CD1c-positive myeloid dendritic cell (primary cell): ENCODE measurements around the gene TMEM86B.
A peak's percentile ranks its signal among the peaks of the same experiment; 100 is the strongest.

Experiments
- DNase-seq: peaks from one replicate; pipeline ENCODE4 v3.0.0-alpha.2; 2016; ENCODE audit errors: extremely low spot score

The TMEM86B gene

DNA sequence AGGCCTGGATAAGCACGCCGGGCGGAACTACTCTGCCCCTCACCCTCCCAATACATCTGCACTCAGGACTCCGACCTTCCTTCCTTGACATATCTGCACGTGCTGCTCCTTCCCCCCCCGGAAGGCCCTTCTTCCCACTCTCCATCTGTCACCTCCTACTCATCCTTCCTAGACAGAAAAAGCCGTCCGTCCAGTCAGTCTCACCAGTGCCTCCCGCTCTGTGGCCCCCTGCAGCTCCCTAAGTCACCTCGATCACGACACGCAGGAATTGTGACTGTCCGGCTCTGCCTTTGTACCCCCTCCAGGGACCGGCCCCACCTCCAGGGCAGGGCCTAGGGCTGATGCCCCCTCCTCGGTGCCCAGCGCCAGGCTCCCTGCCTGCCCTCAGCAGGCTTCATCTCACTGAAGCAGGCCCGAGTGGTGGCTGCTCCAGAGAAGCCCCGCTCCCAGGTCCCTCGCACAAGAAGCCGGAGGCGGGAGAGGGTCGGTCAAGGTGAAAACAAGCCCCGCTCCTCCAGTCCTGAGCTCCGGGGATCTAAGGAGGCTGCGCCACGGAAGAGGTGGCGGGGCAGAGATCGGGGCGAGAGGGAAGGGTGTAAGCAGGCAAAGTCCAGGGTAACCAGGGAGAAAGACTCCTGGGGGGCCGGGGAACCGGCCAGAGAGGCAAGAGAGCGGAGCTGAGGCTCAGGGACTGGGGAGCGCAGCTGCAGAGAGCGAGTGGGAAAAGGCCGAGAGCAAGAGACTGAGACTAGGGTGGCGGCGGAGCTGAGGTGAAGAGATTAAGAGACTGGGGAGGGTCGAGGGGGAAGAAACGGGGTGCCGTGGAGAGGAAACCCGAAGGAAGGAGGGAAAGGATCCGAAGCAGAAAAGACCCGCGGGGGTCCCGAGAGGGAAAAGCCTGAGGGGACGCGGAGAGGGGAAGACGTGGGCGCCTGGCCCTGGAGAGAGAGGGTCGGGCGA, 29.2 kb upstream of the TMEM86B start:
- peak; percentile 46 for DNase-seq

GRCh38 chr19:55256562-55257460, 28.2 kb upstream of the TMEM86B start:
- DNase-seq, result peak; percentile 11

GRCh38 chr19:55255618-55256423, 27.3 kb upstream of the TMEM86B start:
- peak; percentile 41 for DNase-seq

DNA sequence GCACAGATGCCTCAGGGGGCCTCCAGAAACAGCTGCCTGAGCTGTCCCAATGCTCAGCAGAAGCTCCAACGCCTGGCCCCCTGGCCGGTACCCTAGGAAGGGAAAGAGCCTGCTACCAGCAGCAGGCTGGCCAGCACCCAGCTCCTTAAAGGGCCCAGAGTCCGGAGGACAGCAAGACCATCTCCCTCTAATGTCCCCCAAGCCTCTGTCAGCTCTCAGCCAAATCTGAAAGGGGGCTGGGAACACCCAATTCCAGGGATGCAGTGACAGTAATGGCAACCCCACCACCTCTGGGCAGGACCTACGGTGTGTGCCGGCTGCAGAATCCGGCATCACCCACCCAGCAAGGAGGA, 26.0 kb upstream of the TMEM86B start:
- DNase-seq, result peak; percentile 1

DNA sequence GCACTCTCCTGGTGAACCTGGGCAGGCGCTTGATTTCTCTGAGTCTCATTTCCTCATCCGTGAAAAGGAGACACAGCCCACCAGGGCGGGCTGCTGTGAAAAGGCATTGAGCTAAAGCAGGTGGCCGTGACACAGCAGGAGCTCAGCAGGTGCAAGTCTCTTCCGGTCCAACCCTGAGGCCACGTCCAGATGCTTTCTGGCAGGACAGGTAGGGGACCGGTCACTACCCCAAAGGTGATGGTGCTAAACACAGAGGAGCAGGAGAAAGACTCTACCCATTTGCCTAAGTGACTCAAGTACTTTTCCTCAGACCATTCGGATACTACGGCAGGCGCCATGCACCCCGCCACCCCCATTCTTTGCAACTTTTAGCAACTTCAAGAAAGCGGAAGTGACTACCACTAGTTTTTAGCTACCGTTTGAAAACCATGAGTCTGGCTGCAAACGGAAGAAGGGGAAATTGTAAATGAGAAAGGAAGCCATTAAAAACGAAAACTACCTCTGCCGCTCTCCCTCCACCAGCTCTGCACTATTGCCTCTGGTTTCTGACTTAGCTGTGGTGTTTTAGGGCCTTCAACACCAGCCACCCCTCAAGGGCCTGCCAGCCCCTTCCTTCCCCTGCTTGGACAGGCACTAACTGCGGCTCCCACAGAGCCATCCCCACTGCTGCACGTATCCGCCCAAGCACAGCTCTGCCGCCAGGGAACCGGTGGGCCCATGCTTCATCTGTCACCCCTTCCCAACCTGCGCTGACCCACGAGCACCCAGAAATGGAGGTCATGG, 25.5 kb upstream of the TMEM86B start:
- DNase-seq, result peak; percentile 89

DNA sequence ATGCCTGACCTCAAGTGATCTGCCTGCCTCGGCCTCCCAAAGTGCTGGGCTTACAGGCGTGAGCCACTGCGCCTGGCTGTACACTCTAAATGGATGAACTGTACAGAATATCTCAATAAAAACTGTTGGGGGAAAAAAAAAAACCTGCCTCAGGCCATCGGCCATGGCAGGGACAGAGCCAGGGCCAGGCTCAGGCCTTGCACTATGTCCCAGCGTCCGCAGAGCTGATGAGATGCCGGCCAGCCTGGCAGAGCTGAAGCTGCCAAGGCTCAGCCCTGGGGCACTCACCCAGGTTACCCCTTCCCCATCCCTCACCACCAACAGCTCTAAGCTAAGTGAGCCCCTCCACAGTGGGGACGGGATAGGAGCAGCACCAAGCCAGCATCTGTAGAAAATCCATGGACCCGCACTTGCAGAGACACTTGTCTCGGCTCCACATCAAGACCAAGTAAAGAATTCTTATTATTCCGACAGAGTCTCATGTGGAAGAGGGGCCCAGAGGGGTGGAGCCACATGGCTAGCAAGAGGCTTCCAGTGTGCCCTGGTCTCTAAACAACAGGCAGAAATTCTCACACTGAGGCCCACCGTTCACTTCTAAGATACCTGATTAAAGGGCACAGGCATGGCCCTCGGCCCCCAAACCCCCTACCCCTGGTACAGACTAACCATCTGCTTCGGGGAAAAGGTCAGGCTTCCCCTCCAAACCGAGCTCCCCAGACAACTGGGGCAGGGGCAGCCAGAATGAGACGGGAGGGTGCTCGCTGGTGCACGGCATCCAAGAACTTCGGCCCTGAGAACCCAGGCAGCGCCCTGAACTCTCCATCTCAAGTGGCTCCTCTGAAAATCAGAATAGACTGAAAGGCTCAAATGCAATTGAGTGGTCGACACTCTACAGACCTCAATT, 24.4 kb upstream of the TMEM86B start:
- no peak for DNase-seq

GRCh38 chr19:55251341-55252081, 22.9 kb upstream of the TMEM86B start:
- DNase-seq, result peak; percentile 8

GRCh38 chr19:55250262-55251036, 21.9 kb upstream of the TMEM86B start:
- no peak for DNase-seq

DNA sequence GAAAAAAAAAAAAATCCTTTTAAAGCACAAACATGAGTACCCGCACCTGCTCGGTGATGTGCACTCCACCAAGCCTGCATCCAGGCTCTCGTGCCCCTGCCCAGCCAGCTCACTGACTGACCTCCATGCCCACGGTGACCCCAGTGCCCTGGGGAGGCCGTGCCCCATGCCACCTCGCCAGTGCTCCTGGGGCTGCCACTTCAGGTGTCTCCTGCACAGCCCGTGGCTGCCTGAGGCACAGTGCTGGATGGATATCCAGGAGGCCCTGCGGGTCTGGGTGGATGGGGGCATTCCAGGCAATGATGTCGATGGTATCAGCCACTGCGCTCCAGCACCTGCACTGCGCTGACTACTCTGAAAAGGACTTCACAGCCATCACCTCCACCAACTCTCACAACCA, 21.3 kb upstream of the TMEM86B start:
- DNase-seq, result no peak

DNA sequence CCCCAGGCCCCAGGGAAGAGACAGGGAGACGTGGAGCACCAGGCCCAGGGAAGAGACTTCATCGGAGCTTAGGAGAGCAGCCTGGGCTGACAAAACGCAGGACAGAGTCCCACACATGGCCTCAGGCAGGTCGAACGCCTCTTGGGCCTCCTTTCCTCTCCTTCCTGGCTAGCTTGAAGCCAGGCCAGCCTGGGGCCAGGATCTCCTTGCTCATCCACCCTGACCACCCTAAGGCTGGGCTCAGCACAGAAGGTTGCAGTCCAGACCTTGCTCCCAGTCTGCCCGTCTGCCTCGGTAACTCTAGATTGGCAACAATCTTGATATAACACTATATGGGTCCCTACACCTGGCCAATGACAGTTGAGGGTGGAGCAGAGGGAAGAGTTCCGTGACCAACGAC, 20.1 kb upstream of the TMEM86B start:
- no peak for DNase-seq

DNA sequence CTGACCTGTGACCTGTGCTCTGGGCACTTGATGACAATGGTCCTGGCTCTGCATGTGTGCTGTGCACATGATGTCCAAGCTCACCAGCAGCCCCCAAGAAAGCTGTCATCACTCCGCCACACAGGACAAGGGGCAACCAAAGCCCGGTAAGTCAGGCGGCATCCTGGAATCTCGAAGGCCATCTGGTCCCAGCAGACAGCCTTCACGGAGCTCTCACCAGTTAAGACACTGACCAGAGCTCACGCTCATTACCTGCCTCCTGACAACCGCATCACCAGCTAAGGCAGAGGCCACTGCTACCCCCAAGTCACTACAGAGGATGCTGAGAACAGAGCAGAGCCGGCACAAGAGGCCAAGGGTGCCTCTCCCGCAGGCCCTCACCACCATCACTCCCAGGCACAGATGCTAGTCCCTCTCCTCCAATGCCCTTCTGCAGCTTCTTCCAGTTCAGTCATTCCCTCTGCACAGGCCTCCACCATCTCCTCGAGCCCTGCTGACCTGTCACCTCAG, 19.7 kb upstream of the TMEM86B start:
- no peak for DNase-seq

GRCh38 chr19:55247621-55248099, 19.1 kb upstream of the TMEM86B start:
- DNase-seq, result peak; percentile 87

DNA sequence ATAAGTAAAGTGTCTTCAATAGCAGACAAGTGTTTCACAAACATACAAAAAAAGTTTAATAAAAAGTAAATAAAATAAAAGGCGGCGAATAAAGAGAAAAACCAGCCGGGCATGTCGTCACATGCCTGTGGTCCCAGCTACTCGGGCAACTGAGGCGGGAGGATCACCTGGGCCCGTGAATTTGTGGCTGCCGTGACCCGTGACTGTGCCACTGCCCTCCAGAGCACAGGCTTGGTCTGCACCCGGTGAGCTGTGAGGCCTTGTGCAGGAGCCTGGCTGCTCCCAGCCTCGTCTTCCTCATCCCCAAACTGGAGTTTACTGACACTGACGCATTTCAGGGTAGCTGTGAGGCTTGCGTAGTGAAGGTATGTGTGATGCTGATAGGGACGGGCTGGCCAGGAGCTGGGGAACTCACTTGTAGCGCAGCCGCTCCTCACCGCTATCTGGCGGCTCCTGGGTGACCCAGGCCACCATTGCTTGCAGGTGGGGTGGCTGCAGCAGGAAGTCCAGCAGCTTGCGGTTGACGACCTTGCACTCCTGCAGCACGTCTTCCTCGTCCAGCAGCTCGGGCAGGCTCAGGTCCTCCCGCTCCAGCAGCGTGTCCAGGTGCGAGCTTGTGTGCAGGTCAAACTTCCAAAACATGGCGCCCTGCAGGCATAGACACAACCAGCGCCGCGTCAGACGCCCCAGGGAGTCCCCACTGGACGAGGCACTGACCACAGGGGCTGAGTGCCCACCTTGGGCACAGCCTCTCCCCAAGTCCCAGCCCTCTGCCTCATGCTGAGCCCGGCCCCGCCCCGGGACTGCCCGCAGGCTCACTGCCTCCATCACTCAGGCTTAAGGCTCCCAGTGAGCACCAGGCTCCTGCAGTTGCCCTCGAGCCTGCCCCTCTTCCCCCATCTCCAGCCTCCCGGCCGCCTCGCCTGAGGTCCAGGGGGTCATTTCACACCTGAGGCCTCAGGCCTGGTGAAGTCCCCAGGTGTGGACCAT, 18.2 kb upstream of the TMEM86B start:
- no peak for DNase-seq

DNA sequence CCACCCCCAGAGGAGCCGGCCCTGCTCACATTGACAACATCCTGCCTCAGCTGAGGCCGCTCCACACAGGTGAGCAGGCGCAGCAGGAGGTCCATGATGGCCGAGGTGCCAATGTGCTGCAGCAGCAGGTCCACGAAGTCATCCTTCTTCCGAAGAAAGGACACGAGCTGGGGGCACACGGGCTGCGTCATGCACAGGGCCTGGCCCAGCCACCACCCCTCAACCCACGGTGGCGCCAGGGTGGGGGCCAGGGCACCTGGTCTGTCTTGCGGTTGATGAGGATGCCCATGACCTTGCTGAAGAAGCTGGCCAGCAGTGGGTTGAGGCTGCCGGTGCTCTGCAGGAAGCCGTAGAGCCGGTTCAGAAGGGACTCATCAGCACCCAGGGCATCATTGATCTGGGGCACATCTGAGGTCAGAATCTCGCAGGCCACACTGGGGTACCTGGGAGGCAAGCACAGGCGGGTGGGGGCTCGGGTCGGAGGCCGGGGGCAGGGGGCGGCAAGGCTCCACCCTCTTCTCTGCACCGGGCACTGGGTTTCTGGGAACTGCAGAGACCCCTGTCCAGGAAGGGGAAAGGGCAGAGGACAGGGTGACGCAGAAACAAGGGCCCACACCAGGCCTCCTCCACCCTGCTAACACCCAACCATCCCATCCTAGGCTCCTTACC, 16.8 kb upstream of the TMEM86B start:
- DNase-seq, result no peak

GRCh38 chr19:55244004-55244680, 15.6 kb upstream of the TMEM86B start:
- DNase-seq, result no peak

- DNase-seq, result no peak
These were observed 14.0 kb upstream of the TMEM86B start for GRCh38 chr19:55242517-55242916.
